Keratinocyte (primary cell): ENCODE results near the gene PRR23E. TPM values are rescaled to one million over a fixed set of nuclear protein-coding genes. Genes with fewer than 3 reads are reported as not detected.

Experiments used
- DNase-seq: peaks from one replicate; pipeline ENCODE4 v3.0.0-alpha.2; 2011; ENCODE audit warnings: low read depth, missing footprints, low spot score
- FAIRE-seq: peaks from 2 replicates; lab custom pipeline; 2011; peaks lifted over from hg19 to GRCh38; lab: Jason Lieb, UNC
- H2AFZ ChIP-seq: 2 replicates; pipeline ENCODE4 v1.6.0; 2012; ENCODE audit warnings: low read length, control low read depth, inconsistent platforms; ENCODE audit not compliant: control insufficient read depth
- H3K27ac ChIP-seq: 2 replicates; pipeline ENCODE4 v1.5.1; 2011; ENCODE audit warnings: low read length; ENCODE audit not compliant: control insufficient read depth, insufficient read depth
- H3K27me3 ChIP-seq: 3 replicates; pipeline ENCODE4 v1.6.0; 2011; ENCODE audit warnings: low read length; ENCODE audit not compliant: control insufficient read depth, insufficient read depth; ENCODE audit errors: extremely low read depth
- H3K36me3 ChIP-seq, 2 experiments: 2 replicates in 1 of 2; 3 replicates in 1 of 2; pipeline ENCODE4 v1.5.1; 2011; ENCODE audit warnings: low read length in 2 of 2, mild to moderate bottlenecking in 1 of 2; ENCODE audit not compliant: control insufficient read depth in 2 of 2, insufficient read depth in 2 of 2; ENCODE audit errors: extremely low read depth in 1 of 2
- H3K4me1 ChIP-seq: 3 replicates; pipeline ENCODE4 v1.5.1; 2011; ENCODE audit warnings: low read length; ENCODE audit not compliant: control insufficient read depth, insufficient read depth; ENCODE audit errors: extremely low read depth
- H3K4me2 ChIP-seq: 3 replicates; pipeline ENCODE4 v1.6.0; 2011; ENCODE audit warnings: low read depth, low read length; ENCODE audit not compliant: control insufficient read depth, insufficient read depth; ENCODE audit errors: extremely low read depth
- H3K4me3 ChIP-seq, 3 experiments: fragments of 200-600 bp in 1 of 3; sonication (generic) in 1 of 3; 2 replicates in 2 of 3; 3 replicates in 1 of 3; pipeline ENCODE4 v1.5.1; 2011 to 2016; ENCODE audit warnings: low read length in 3 of 3, mild to moderate bottlenecking in 3 of 3, control low read depth in 2 of 3, inconsistent platforms in 1 of 3, low read depth in 1 of 3, mixed read lengths in 1 of 3, mixed run types in 1 of 3, moderate library complexity in 1 of 3; ENCODE audit not compliant: control insufficient read depth in 2 of 3, insufficient read depth in 2 of 3; ENCODE audit errors: extremely low read depth in 1 of 3
- H3K79me2 ChIP-seq: 2 replicates; pipeline ENCODE4 v1.6.0; 2012; ENCODE audit warnings: low read length; ENCODE audit not compliant: control insufficient read depth, insufficient read depth
- H3K9ac ChIP-seq: 3 replicates; pipeline ENCODE4 v1.6.0; 2011; ENCODE audit warnings: low read length; ENCODE audit not compliant: control insufficient read depth, insufficient read depth; ENCODE audit errors: extremely low read depth
- H3K9me1 ChIP-seq: 3 replicates; pipeline ENCODE4 v1.6.0; 2011; ENCODE audit warnings: low read length; ENCODE audit not compliant: control insufficient read depth, insufficient read depth; ENCODE audit errors: extremely low read depth
- H3K9me3 ChIP-seq: 2 replicates; pipeline ENCODE4 v1.5.1; 2012; ENCODE audit warnings: low read depth, low read length; ENCODE audit not compliant: control insufficient read depth
- H4K20me1 ChIP-seq: 3 replicates; pipeline ENCODE4 v1.6.0; 2011; ENCODE audit warnings: low read length; ENCODE audit not compliant: control insufficient read depth, insufficient read depth; ENCODE audit errors: extremely low read depth
- CTCF ChIP-seq, 3 experiments: IDR thresholded peaks in 1 of 3; conservative IDR thresholded peaks in 1 of 3; optimal IDR thresholded peaks in 1 of 3; 2 replicates in 2 of 3; 3 replicates in 1 of 3; pipeline versions ENCODE3 to v1.5.1; 2011; ENCODE audit warnings: low read length in 3 of 3, mild to moderate bottlenecking in 3 of 3, moderate library complexity in 2 of 3, control low read depth in 1 of 3, inconsistent platforms in 1 of 3; ENCODE audit not compliant: insufficient read depth in 2 of 3; ENCODE audit errors: extremely low read depth in 1 of 3
- EZH2 ChIP-seq: IDR thresholded peaks from one replicate; pipeline ENCODE4 v1.6.1; 2012; ENCODE audit warnings: inconsistent platforms, mild to moderate bottlenecking, low read length, moderate library complexity
- dilution Hi-C: fragments of 300-500 bp; cut with MboI; formaldehyde crosslinking; loops from one replicate; pipeline ENCODE4 v1.7.0; 2020; ENCODE audit warnings: low sequenced_read_pairs; ENCODE audit not compliant: extremely low pct_ligation_motif_present
- polyA plus RNA-seq, 5 experiments: library from polyadenylated mRNA; depleted of rRNA in 3 of 5; stranded (reverse) in 3 of 5; stranded (forward) in 1 of 5; unstranded in 1 of 5; fragments of >200 nt; gene quantifications; 1 replicate in 1 of 5; 2 replicates in 3 of 5; 3 replicates in 1 of 5; pipeline versions ENCODE4 v1.2.1 to v1.2.3, GENCODE V29; 2011 to 2012; ENCODE audit warnings: missing spikeins in 2 of 5, low read depth in 1 of 5, low replicate concordance in 1 of 5

Gene PRR23E
- polyA plus RNA-seq, 1 donor (not counting 4 experiments of a cell fraction or from before 2014, with no cell fraction given), result not detected

- Histone ChIP-seq H3K9me1 (no peaks in the 10 kb centered on the region), H3K36me3 (no peaks in the 10 kb centered on the region), H3K9me3 (peaks cover 4% of the 10 kb centered on the region), H3K9ac (no peak overlapping the region), H4K20me1 (no peaks in the 10 kb centered on the region), H3K4me1 (no peaks in the 10 kb centered on the region), H3K79me2 (no peaks in the 10 kb centered on the region), H3K4me2 (no peak overlapping the region), H3K27ac (no peak overlapping the region), H2AFZ (no peak overlapping the region), H3K4me3 (no peak overlapping the region), H3K27me3 (no peaks in the 10 kb centered on the region)
- dilution Hi-C loops, result no loop called here
- no peak for DNase-seq
- no peak for FAIRE-seq
- no peak for TF ChIP-seq CTCF (optimal IDR thresholded peaks at IDR 0.05 in 1 of 3, IDR thresholded peaks at IDR 0.05 in 1 of 3, conservative IDR thresholded peaks at IDR 0.05 in 1 of 3; ENCODE audit: extremely low read depth in 1 of 3, insufficient read depth in 2 of 3, low read length in 3 of 3)
- no peak for TF ChIP-seq EZH2
Observed at GRCh38 chr3:127153506-127153815, 39.5 kb upstream of the PRR23E start.

- no peak for TF ChIP-seq EZH2
- TF ChIP-seq CTCF (optimal IDR thresholded peaks at IDR 0.05 in 1 of 3, IDR thresholded peaks at IDR 0.05 in 1 of 3, conservative IDR thresholded peaks at IDR 0.05 in 1 of 3; ENCODE audit: extremely low read depth in 1 of 3, insufficient read depth in 2 of 3, low read length in 3 of 3), result no peak
- no peak for FAIRE-seq
- H3K4me2 ChIP-seq, result no peak overlapping the region
- H2AFZ ChIP-seq, result no peak overlapping the region
- no peak overlapping the region for H3K4me3 ChIP-seq
- no peaks in the 10 kb centered on the region for H3K79me2 ChIP-seq
- dilution Hi-C loops, result no loop called here
- no peaks in the 10 kb centered on the region for H3K4me1 ChIP-seq
- H3K9ac ChIP-seq, result no peak overlapping the region
- H4K20me1 ChIP-seq, result no peaks in the 10 kb centered on the region
- H3K36me3 ChIP-seq, result no peaks in the 10 kb centered on the region
- DNase-seq, result no peak
- H3K27me3 ChIP-seq, result peaks cover 12% of the 10 kb centered on the region
- peaks cover 4% of the 10 kb centered on the region for H3K9me3 ChIP-seq
- no peaks in the 10 kb centered on the region for H3K9me1 ChIP-seq
- H3K27ac ChIP-seq, result no peak overlapping the region
Observed at GRCh38 chr3:127156338-127157050, 36.4 kb upstream of the PRR23E start.
